Measurements from ENCODE around the gene PXMP2.

DNA sequence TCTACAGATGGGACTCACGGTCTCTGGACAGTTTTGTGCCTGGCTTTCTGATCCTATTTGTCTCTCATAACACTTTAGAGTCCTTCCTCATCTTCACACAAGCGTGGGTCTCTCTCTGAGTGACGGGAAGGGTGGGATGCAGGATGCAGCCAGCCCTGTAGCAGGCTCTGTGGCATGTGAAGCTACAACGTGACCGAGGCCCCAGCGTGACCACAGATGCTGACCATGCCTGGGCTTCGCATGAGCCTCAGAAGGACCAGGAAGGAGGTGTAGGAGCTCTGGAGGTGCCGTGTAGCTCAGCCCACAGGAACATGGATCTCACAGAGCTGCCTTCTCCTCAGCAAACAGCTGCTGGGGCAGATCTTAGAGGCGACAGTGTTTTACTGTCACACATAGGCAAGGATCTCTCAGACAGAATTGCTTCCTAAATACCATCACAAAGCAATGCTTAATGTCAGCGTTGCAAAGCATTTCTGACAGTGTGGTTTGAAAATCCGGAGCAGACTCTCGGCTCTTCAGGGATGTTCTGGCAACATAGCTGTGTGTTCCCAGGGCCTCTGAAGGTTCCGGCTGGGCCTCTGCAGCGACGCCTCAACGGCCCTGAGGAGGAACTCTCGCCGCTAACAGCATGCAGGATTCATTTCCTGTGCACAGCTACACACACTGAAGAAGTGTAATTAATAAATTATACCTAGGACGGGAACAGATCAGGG is 52.4 kb downstream of the PXMP2 start:
- TF ChIP-seq, protein P1, sequence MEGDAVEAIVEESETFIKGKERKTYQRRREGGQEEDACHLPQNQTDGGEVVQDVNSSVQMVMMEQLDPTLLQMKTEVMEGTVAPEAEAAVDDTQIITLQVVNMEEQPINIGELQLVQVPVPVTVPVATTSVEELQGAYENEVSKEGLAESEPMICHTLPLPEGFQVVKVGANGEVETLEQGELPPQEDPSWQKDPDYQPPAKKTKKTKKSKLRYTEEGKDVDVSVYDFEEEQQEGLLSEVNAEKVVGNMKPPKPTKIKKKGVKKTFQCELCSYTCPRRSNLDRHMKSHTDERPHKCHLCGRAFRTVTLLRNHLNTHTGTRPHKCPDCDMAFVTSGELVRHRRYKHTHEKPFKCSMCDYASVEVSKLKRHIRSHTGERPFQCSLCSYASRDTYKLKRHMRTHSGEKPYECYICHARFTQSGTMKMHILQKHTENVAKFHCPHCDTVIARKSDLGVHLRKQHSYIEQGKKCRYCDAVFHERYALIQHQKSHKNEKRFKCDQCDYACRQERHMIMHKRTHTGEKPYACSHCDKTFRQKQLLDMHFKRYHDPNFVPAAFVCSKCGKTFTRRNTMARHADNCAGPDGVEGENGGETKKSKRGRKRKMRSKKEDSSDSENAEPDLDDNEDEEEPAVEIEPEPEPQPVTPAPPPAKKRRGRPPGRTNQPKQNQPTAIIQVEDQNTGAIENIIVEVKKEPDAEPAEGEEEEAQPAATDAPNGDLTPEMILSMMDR (conservative IDR thresholded peaks at IDR 0.05; ENCODE audit: low read length) = no peak
- TF ChIP-seq EZH2phosphoT487 (IDR thresholded peaks at IDR 0.05; ENCODE audit: borderline replicate concordance) = no peak
